Stimulated activated CD4-positive, alpha-beta T cell treated with anti-CD3 and anti-CD28 coated beads, Interleukin-4, amount 100 ng/mL, for 4 hours (primary cell): Measurements from ENCODE around the gene SRRM2.
A peak's percentile ranks its signal among the peaks of the same experiment; 100 is the strongest.

Source experiments
- DNase-seq, 2 experiments: peaks; one replicate each; pipeline ENCODE4 v3.0.0-alpha.2; 2020

SRRM2 gene

DNA sequence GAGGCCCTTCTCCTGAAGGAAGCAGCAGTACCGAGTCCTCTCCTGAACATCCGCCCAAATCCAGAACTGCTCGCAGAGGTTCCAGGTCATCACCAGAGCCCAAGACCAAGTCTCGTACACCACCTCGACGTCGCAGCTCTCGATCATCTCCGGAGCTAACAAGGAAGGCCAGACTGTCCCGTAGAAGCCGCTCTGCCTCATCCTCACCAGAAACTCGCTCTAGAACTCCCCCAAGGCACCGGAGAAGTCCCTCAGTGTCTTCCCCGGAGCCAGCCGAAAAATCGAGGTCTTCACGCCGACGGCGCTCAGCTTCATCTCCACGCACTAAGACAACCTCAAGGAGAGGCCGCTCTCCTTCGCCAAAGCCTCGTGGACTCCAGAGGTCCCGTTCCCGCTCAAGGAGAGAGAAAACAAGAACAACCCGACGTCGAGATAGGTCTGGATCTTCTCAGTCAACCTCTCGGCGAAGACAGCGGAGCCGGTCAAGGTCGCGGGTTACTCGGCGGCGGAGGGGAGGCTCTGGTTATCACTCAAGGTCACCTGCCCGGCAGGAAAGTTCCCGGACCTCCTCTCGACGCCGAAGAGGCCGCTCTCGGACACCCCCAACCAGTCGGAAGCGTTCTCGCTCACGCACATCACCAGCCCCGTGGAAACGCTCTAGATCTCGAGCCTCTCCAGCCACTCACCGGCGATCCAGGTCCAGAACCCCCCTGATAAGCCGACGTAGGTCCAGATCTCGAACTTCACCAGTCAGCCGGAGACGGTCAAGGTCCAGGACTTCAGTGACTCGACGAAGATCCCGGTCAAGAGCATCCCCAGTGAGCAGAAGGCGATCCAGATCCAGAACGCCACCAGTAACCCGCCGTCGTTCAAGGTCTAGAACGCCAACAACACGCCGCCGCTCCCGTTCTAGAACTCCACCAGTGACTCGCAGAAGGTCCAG is 13.3 kb downstream of the SRRM2 start:
- no peak for DNase-seq

DNA sequence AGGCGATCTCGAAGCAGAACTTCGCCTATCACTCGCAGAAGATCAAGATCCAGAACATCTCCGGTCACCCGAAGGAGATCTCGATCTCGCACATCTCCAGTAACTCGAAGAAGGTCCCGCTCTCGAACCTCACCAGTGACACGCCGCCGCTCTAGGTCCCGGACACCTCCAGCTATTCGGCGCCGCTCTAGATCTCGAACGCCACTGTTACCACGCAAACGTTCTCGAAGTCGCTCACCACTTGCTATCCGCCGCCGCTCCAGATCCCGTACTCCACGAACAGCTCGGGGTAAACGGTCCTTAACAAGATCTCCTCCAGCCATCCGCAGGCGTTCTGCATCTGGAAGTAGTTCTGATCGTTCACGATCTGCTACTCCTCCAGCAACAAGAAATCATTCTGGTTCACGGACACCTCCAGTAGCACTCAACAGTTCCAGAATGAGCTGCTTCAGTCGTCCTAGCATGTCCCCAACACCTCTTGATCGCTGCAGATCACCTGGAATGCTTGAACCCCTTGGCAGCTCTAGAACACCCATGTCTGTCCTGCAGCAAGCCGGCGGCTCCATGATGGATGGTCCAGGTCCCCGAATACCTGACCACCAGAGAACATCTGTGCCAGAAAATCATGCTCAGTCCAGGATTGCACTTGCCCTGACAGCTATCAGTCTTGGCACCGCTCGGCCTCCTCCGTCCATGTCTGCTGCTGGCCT is 14.1 kb downstream of the SRRM2 start:
- DNase-seq, result no peak

DNA sequence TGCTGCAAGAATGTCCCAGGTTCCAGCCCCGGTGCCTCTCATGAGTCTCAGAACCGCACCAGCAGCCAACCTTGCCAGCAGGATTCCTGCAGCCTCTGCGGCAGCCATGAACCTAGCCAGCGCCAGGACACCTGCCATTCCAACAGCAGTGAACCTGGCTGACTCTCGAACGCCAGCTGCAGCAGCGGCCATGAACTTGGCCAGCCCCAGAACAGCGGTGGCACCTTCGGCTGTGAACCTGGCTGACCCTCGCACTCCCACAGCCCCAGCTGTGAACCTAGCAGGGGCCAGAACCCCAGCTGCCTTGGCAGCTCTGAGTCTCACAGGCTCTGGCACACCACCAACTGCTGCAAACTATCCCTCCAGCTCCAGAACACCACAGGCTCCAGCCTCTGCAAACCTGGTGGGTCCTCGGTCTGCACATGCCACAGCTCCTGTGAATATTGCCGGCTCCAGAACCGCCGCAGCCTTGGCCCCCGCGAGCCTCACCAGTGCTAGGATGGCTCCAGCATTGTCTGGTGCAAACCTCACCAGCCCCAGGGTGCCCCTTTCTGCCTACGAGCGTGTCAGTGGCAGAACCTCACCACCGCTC is 14.8 kb downstream of the SRRM2 start:
- DNase-seq, result no peak

DNA sequence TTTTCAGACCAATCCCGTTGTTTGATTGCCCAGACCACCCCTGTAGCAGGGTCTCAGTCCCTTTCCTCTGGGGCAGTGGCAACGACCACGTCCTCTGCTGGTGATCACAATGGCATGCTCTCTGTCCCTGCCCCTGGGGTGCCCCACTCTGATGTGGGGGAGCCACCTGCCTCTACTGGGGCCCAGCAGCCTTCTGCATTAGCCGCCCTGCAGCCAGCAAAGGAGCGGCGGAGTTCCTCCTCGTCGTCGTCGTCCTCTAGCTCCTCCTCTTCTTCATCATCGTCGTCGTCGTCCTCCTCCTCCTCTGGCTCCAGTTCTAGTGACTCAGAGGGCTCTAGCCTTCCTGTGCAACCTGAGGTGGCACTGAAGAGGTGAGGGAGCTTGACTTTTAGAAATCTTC is 15.5 kb downstream of the SRRM2 start:
- DNase-seq, result no peak

DNA sequence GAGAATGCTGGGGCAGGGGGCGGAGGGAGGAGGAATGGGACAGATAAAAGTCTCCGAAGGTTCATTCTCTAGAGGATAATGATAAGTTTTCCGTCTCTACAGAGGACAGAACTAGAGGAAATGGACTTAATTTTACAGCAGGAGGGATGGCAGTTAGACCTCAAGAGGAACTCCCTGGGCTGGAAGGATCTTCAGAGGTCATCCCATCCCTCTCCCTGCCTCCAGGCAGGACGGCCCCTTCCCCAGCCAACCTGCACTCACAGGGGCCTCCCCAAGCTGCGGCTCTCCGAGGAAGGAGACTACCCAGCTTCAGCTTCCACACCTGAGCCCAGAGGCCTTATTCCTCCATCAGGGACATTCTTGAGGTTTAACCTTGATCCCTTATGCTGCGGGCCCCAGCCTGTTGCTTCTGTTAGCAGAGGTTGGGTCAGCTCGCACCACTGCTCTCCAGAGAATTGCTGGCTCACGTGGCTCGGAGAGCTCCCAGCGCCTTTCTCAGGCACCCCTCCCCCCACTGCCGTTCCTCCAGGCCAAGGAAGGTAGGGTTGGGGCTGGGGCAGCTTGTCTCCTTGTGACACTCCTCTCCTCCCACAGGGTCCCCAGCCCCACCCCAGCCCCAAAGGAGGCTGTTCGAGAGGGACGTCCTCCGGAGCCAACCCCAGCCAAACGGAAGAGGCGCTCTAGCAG is 16.1 kb downstream of the SRRM2 start:
- DNase-seq, result no peak

DNA sequence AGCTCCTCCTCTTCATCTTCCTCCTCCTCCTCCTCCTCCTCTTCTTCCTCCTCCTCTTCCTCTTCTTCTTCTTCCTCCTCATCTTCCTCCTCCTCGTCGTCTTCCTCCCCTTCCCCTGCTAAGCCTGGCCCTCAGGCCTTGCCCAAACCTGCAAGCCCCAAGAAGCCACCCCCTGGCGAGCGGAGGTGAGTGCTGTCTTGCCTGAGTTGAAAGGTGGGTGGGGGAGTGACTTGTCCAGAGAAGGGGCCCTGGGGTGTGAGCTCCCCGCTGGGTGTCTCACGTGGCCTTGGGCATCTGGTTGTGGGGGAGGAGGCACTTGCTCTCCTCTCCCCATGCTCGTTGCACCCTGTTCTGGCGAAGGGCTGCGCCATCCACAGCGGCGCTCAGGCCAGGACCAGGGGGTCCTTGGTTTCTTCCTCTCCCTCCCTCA is 16.7 kb downstream of the SRRM2 start:
- no peak for DNase-seq

DNA sequence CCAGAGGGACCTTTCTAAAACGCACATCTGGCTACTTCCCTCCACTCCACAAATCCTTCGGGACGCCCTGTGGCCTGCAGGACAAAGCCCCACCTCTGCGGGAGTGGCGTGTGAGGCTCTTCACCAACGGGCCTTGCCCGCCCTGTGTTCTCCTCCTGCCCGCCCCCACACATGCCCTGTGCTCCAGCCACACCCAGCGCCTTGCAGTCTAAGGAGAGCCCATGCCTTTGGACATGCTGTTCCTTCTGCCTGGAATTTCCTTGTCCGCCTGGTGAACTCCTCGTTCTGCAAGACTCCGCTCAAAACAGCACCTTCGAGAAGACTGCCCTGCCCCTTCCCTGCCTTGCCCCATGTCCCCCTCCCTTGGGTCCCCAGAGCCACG is 17.2 kb downstream of the SRRM2 start:
- DNase-seq, result no peak

DNA sequence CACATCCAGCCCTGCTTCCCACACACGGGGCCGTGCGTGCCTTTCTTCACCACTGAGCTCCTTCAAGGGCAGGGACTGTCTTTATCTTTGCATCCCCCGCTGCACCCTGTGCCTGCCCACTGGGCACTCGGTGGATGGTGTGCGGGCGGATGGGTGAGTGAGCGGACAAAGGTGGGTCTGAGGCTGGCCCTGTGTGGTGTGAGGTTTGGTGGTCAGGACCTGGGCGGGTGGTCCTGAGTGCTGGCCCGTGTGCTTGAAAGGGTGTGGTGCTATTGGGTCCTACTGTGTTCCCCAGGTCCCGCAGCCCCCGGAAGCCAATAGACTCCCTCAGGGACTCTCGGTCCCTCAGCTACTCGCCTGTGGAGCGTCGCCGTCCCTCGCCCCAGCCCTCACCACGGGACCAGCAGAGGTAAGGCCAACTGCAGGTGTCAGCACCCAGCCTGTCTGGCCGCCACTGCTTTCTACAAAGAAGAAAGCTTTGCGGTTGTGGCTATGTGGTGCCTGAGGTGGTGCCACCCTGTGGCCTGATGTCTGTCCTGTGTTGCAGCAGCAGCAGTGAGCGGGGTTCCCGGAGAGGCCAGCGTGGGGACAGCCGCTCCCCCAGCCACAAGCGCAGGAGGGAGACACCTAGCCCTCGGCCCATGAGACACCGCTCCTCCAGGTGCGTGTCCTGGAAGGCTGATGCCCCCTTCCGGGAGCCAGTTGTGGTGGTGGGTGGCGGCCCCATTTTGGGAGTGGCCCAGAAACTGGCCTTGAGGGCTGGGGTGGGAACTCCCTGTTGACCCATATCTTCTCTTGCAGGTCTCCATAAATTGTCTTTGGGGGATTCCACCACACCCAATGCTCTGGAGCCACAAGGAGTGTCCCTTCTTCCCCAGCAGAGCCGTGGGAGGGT is 17.9 kb downstream of the SRRM2 start:
- DNase-seq, result no peak

DNA sequence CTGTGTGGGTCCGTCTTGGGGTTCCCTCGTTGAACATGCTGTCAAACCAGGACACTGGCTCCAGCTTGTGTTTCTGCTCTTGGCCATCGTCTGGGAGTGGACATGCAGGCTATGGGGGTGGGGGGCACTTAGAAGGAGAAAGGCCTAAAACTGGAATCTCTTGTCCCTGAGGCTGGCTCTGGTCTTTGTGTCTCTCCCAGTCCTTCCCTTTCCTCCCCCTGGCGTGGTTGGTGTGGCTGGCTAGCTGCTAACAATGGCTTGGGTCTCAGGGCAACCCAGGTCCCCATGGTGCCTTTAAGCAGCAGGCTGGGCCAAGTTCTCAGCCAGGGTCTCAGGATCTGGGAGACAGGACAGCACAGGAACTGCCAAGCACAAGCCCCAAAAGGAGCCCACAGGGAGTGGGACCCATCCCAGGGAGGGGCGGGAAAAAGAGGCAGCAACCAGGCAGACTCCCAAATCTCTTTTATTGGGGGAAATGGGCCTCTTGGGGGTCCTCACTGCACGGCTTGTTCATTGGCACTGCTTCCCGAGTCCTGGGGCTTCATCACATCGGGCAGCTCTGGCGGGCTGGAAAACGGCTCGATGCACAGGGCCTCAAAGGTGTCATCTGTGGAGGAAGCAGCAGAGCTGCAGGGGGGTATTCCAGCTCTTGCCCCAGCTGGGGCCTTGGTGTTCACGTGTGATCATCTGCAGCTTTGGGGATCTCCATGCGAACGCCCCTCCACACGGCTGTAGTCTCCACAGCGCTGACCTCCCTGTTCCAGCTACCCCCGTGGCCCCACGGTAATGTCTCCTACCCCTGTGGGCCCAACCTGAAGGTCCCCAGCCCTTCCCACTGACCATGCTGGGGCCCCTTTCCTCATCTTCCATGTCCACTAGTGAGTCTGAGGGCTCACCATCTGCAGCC is 19.3 kb downstream of the SRRM2 start:
- DNase-seq, result no peak

DNA sequence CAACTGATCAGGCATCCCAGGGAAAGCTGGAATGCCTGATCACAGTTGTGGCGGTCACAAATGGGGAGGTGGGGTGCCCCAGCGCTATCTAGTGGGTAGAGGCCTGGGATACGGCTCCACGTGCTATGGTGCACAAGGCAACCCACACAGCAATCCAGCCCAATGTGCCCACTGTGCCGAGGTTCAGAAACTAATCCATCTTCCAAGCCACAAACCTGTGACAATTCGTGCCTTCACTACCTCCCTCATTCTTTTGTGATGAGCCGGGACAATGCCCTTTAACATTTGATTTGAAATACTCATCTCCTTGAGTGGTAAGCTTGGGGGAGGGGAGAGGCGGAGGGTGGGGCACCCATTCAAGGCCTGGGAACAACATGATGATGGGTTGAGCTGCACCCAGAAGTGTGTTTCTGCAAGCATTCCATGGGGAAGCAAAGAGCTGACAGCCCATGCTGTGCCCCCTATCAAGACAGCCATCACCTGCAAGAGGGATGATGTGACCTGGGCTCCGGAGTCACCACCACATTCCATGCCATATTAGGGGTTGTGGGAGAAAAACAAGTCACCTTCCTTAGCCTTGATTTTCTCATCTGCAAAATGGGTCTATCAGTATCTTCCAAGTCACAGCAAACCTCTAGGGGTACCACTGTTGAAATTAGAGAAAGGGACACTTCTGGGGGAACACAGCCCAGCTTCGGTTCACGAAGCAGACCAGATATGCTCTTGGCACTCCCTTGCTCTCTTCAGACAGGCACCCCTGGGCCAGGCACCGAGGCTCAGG is 20.9 kb downstream of the SRRM2 start:
- DNase-seq, result no peak

DNA sequence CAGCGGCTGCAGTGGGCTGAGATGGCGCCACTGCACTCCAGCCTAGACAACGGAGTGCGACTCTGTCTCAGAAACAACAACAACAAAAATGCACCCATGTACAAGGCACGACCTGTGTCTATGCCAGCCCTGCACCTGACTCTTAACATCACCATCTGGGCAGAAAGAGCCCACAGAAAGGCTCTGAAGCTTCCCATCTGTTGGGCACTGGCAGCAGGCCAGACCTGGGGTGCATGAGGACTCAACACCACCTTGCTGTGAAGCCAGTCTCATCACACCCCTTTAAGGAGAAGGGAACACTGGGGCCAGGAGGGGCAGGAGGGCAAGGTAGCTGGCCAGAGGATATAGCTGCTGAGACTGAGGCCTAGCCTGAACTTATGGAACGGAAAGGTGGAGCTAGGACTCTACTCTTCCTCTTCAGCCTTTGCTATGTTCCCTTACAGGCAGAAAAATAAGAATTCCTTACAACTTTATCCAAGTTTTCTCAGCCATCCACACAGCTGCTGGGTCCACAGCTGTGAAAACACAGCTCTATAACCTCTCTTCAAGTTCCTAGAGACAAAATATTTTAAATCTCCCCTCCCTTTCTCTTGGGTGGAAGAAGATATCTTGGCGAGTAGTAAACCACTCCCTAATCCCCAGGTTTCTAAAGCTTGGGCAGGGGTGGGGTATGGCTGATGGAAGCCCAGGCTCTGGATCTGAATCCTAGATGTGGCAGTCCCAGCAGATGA is 21.9 kb downstream of the SRRM2 start:
- DNase-seq, result no peak

DNA sequence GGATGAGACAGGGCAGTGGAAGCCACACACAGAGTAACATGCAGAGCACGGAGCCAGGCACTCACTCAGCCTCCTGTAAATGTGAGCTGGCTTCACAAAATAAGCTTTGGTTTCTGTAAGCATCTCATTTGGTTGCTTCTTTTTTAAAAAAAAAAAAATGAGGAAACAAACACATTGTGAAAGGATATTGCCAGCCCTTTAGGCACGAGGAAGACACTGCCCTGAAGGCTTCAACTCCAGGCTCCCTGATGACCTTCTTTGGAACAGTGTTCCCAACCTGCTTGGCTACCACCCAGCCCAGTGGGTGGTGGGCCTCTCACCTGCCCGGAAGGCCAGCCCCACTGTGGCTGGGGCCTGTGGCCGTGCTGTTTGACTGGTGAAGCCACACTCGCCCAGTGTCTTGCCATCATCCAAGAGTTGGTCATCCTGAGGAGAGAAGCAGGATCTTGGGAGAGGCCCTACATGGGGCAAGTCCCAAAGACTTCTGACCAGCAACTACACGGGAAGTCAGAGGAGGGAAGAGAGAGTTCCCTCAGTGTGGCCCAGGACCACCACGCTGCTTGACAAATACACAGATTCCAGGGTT is 22.8 kb downstream of the SRRM2 start:
- no peak for DNase-seq

DNA sequence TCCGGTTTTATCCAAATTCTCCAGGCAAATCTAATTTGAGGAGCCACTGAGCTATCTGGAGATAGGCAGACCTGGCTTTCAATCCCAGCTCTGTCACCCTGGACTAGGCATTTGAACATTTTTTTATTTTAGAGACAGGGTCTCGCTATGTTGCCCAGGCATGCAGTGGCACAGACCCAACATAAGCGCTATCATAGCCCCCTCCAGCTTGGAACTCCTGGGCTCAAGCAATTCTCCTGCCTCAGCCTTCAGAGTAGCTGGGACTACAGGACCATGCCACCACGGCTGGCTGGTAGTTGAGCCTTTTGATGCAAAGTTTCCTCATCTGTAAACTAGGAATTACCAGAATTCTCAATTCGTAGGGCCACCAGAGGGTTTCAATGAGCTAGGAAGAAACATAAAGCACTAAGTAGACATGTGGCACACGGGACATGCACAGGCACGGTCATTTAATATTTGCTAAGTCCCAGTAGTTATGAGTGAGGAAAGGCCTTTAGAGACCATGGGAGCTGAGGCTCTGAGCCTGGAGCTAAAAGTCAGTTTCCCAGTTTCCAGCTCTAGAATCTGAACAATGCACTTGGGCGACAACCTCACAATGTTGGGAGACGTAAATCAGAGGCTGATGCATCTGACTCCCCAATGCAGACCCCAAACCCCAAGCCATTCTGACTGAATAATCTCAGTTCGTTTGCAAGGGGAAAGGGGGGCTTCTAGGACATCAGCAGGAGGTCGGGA is 23.5 kb downstream of the SRRM2 start:
- no peak for DNase-seq

DNA sequence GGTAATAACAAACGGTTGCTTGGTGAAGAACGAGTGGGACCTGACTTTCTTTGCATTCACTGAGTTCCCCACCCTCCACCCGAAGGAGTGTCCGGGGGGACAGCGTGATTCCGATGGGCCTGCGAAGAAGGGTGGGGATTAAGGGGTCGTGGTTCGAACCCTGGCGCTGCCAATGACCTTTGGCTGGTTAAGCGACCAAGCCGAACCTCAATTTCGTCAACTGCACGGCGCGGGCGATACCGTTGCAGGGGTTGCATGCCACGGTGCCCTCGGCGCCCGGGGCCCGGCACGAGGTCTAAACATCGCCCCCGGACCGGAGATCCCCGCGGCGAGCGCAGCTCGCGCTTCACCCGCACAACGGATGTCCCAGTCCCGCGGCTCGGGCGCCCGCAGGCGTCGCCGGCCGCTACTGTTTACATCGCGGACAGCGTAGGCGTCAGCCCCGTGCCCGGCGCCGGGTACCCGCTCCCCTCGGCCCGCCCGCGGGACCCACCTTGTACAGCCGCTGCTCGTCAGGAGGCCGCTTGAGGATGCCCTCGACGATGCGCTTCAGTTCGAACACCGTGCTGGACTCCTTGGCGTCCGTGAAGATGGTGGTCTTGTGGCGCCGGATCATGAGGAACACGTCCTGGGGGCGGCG is 24.2 kb downstream of the SRRM2 start:
- DNase-seq, result peak; percentile 14 to 30

DNA sequence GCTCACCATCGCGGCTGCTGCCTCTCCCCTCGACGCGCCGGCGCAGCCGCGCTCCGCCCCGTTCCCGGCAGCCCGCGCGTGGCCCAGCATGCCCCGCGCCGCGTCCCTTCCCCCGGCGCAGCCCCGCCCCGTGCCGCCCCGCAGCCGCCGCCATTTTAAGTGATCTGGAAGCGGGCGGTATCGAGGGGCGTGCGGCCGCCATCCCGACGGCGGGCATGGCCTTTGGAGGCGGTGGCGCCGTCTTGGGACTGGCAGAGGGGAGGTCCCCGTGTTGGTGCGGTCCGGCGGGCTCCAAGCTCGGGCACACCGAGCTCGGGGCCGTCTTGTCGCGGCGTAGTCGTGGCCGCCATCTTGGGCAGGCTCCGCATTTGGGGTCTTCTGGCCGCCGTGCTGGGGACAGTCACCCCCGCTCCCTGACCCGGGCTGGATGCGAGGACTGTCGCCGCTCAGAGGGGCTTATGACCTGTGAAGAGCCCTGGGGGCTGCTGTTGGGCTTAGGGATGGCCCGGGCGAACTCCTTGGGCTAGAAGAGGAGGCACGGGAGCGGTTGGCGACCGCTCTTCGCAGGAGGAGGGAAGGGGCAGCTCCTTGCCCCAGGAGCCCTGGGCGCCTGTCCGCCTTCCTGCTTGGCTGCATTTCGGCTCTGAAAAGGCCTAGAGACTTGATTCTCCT is 24.9 kb downstream of the SRRM2 start, which contains the start of gene ELOB:
Gene ELOB, minus strand, starts transcription at position 50 of the 672 bp plus-strand sequence. Its CDS starts 41 bp downstream, at position 9.
- DNase-seq, result peak; percentile 87 to 90

DNA sequence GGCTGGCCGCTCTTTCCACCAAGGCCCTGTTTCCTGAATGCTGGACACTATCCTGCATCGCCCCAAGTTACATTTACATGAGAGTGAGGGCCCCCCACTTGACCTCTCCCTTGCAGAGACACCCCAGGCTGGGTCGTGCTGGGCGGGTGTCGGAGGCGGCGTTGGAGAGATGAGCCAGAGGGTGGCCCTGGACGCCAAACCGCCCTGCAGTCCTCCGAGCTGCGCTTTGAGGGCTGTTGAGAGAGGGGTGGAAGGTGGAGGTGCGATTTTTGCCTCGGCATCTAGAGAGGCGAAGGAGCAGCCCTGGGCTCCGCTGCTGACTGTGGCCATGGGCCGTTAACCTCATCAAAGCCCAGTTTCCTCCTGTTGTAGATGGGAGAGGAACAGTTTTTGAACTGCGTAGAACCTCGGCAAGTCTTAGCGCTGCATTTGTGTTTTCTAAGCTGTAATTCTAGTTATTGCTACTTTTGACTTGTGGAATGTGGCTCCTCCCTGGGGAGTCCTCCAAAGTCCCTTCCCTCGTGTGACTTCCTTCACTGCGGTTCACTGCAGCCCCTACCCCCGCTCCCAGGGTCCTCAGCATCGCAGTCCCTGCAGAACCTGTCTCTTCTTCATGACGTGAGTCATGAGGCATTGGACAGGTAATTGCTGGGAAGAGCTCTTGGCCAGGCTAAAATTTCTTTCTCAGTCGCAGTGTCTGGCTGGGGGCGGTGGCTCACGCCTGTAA is 25.6 kb downstream of the SRRM2 start:
- peak; percentile 17 to 40 for DNase-seq
